ENCODE measurements around the gene SEC14L6.
A peak's percentile ranks its signal among the peaks of the same experiment; 100 is the strongest.
"Not testable (repeated sequence)": the region's sequence is repeated elsewhere in the genome, so short reads cannot be mapped to it uniquely, and the experiment has no call there.

SEC14L6 gene

GRCh38 chr22:30546616-30547015 lies at the start of gene SEC14L6:
Gene SEC14L6 (minus strand): TSS chr22:30546741. CDS start chr22:30546682, 59 bp downstream.
- no peak within 1 kb of the TSS for H3K4me2 ChIP-seq (ENCODE audit: low read length)
- no peaks in the 10 kb centered on the region for H3K4me1 ChIP-seq (ENCODE audit: insufficient read depth, low read length, severe bottlenecking)
- H3K79me2 ChIP-seq (ENCODE audit: insufficient read depth, low read length) = no peaks in the 10 kb centered on the region
- no peaks in the 10 kb centered on the region for H3K36me3 ChIP-seq (ENCODE audit: insufficient read depth, low read length)
- TF ChIP-seq CTCF (IDR thresholded peaks at IDR 0.05; ENCODE audit: low read length) = no peak
- no peak for TF ChIP-seq EZH2 (IDR thresholded peaks at IDR 0.05; ENCODE audit: borderline replicate concordance, low read length)
- H3K27me3 ChIP-seq (ENCODE audit: insufficient read depth, low read length) = no peaks in the 10 kb centered on the region
- no peak within 1 kb of the TSS for H2AFZ ChIP-seq (ENCODE audit: low read length)
- no peaks in the 10 kb centered on the region for H3K9me2 ChIP-seq (ENCODE audit: low read depth, low read length)
- no peak within 1 kb of the TSS for H3K9ac ChIP-seq (ENCODE audit: low read length)
- no peaks in the 10 kb centered on the region for H3K9me3 ChIP-seq (ENCODE audit: low read length)
- H3K27ac ChIP-seq (ENCODE audit: low read depth, low read length, poor library complexity, severe bottlenecking) = no peak within 1 kb of the TSS
- H3F3A ChIP-seq (ENCODE audit: insufficient read depth, low read length) = no peaks in the 10 kb centered on the region
- H4K20me1 ChIP-seq (ENCODE audit: insufficient read depth, low read length) = no peaks in the 10 kb centered on the region
- H3K4me3 ChIP-seq (ENCODE audit: low read depth, low read length, poor library complexity, severe bottlenecking) = no peak within 1 kb of the TSS

GRCh38 chr22:30596199-30596598 lies 49.7 kb upstream of the SEC14L6 start:
- no peaks in the 10 kb centered on the region for H3K36me3 ChIP-seq (ENCODE audit: insufficient read depth, low read length)
- no peak for TF ChIP-seq EZH2 (IDR thresholded peaks at IDR 0.05; ENCODE audit: borderline replicate concordance, low read length)
- no peak for TF ChIP-seq CTCF (IDR thresholded peaks at IDR 0.05; ENCODE audit: low read length)

GRCh38 chr22:30592360-30592713 lies 45.8 kb upstream of the SEC14L6 start:
- H3K27ac ChIP-seq (ENCODE audit: low read depth, low read length, poor library complexity, severe bottlenecking); H3K9me3 ChIP-seq (ENCODE audit: low read length); H4K20me1 ChIP-seq (ENCODE audit: insufficient read depth, low read length); H3K27me3 ChIP-seq (ENCODE audit: insufficient read depth, low read length); H3K9me2 ChIP-seq (ENCODE audit: low read depth, low read length); H3F3A ChIP-seq (ENCODE audit: insufficient read depth, low read length); H2AFZ ChIP-seq (ENCODE audit: low read length); H3K9ac ChIP-seq (ENCODE audit: low read length): not testable (repeated sequence)
- Histone ChIP-seq H3K79me2 (ENCODE audit: insufficient read depth, low read length) (peaks cover 17% of the 10 kb centered on the region), H3K4me3 (ENCODE audit: low read depth, low read length, poor library complexity, severe bottlenecking) (peak overlapping the region; percentile 97), H3K36me3 (ENCODE audit: insufficient read depth, low read length) (peaks cover 23% of the 10 kb centered on the region), H3K4me2 (ENCODE audit: low read length) (peak overlapping the region; percentile 93), H3K4me1 (ENCODE audit: insufficient read depth, low read length, severe bottlenecking) (peaks cover 17% of the 10 kb centered on the region)

More at GRCh38 chr22:30596199-30596598, 49.7 kb upstream of the SEC14L6 start:
- Histone ChIP-seq H3K4me3 (ENCODE audit: low read depth, low read length, poor library complexity, severe bottlenecking) (no peak overlapping the region), H4K20me1 (ENCODE audit: insufficient read depth, low read length) (no peaks in the 10 kb centered on the region), H3K9me2 (ENCODE audit: low read depth, low read length) (no peaks in the 10 kb centered on the region), H3K9me3 (ENCODE audit: low read length) (no peaks in the 10 kb centered on the region), H3K79me2 (ENCODE audit: insufficient read depth, low read length) (peaks cover 4% of the 10 kb centered on the region), H3K27me3 (ENCODE audit: insufficient read depth, low read length) (peaks cover 4% of the 10 kb centered on the region; the same call in 1 of the 2 replicates), H3K27ac (ENCODE audit: low read depth, low read length, poor library complexity, severe bottlenecking) (no peak overlapping the region), H3K4me1 (ENCODE audit: insufficient read depth, low read length, severe bottlenecking) (peaks cover 4% of the 10 kb centered on the region), H3K4me2 (ENCODE audit: low read length) (no peak overlapping the region), H3K9ac (ENCODE audit: low read length) (no peak overlapping the region), H2AFZ (ENCODE audit: low read length) (no peak overlapping the region), H3F3A (ENCODE audit: insufficient read depth, low read length) (no peaks in the 10 kb centered on the region)

- H3K9me3 ChIP-seq (ENCODE audit: low read length) = no peaks in the 10 kb centered on the region
- H3K79me2 ChIP-seq (ENCODE audit: insufficient read depth, low read length) = peaks cover 17% of the 10 kb centered on the region
- no peak for TF ChIP-seq EZH2 (IDR thresholded peaks at IDR 0.05; ENCODE audit: borderline replicate concordance, low read length)
- TF ChIP-seq CTCF (IDR thresholded peaks at IDR 0.05; ENCODE audit: low read length) = no peak
- no peaks in the 10 kb centered on the region for H3K9me2 ChIP-seq (ENCODE audit: low read depth, low read length)
- H3K4me1 ChIP-seq (ENCODE audit: insufficient read depth, low read length, severe bottlenecking) = peaks cover 17% of the 10 kb centered on the region
- H3F3A ChIP-seq (ENCODE audit: insufficient read depth, low read length) = no peaks in the 10 kb centered on the region
- H2AFZ ChIP-seq (ENCODE audit: low read length) = no peak within 1 kb of the TSS
- peak within 1 kb of the TSS; percentile 66 for H3K27ac ChIP-seq (ENCODE audit: low read depth, low read length, poor library complexity, severe bottlenecking)
- peak within 1 kb of the TSS; percentile 97 for H3K4me3 ChIP-seq (ENCODE audit: low read depth, low read length, poor library complexity, severe bottlenecking)
- no peaks in the 10 kb centered on the region for H4K20me1 ChIP-seq (ENCODE audit: insufficient read depth, low read length)
- H3K27me3 ChIP-seq (ENCODE audit: insufficient read depth, low read length) = no peaks in the 10 kb centered on the region
- peaks cover 29% of the 10 kb centered on the region for H3K36me3 ChIP-seq (ENCODE audit: insufficient read depth, low read length)
- peak within 1 kb of the TSS; percentile 93 for H3K4me2 ChIP-seq (ENCODE audit: low read length)
- H3K9ac ChIP-seq (ENCODE audit: low read length) = peak within 1 kb of the TSS; percentile 94
These were observed 45.2 kb upstream of the SEC14L6 start, which contains the start of gene PES1 for GRCh38 chr22:30591588-30592359. Gene PES1 (minus strand): TSS chr22:30591910. CDS start chr22:30591833, 77 bp downstream.
